NCI-H146 (cell line): ENCODE data around the gene OCLN.
A peak's percentile ranks its signal among the peaks of the same experiment; 100 is the strongest.
"Not testable (repeated sequence)": the region's sequence is repeated elsewhere in the genome, so short reads cannot be mapped to it uniquely, and the experiment has no call there.

Experiments
- DNase-seq: peaks from one replicate; lab custom pipeline; 2025; lab: John Stamatoyannopoulos, UW

The OCLN gene

GRCh38 chr5:69492391-69492922 lies at the start of gene OCLN:
TSS of gene OCLN (plus strand) at chr5:69492790. CDS start at chr5:69504245, 11,455 bp downstream.
- peak; percentile 92 for DNase-seq

DNA sequence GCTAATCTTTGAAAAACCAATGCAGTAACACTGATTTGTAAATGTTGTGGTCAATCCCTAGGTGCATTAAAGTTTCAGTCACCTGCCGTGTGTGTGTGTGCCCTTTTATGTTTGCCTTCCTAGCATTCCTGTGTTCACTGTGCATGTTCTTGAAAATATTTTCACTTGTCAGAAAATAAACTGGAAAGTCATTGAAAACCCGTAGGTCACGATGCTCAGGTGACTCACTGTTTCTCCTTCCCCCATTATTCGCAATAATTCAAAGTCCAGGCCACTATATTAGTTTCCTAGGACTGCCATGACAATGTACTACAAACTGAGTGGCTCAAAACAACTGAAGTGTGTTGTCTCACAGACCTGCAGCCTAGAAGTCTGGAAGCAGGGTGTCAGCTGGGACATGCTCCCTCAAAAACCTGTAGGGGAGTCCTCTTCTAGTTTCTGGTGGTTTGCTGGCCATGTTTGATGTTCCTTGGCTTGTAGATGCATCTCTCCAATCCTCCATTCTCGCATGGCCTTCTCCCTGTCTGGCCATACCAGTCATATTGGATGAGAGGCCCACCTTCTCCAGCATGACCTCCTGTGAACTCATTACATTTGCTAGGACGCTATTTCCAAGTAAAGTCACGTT lies 48.3 kb upstream of the OCLN start:
- no peak for DNase-seq

GRCh38 chr5:69449511-69449910 lies 43.1 kb upstream of the OCLN start:
- DNase-seq: no peak

DNA sequence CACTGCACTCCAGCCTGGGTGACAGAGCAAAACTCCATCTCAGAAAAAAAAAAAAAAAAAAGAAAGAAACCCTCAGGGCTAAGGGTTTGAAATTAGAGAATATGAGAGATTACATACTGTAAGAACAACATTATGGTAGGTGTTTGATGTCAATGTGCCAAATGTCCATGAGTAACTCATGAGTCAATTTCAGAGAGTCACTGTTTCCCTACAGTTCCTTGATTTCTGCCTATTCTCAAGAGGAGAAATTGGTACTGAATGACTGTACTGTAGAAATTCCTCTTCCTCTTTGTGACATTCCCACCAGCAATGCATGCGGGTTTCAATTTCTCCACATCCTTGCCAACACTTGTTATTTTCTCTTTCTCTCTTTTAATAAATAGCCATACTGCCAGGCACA lies 42.5 kb upstream of the OCLN start:
- DNase-seq: no peak

DNA sequence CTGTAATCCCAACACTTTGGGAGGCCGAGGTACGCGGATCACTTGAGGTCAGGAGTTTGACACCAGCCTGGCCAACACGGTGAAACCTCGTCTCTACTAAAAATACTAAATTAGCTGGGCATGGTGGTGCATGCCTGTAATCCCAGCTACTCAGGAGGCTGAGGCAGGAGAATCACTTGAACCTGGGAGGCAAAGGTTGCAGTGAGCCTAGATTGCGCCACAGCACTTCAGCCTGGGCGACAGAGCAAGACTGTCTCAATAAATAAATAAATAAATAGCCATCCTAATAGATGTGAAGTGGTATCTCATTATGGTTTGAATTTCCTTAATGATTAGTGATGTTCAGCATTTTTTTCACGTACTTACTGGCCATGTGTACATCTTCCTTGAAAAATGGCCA lies 42.1 kb upstream of the OCLN start:
- DNase-seq: not testable (repeated sequence)

DNA sequence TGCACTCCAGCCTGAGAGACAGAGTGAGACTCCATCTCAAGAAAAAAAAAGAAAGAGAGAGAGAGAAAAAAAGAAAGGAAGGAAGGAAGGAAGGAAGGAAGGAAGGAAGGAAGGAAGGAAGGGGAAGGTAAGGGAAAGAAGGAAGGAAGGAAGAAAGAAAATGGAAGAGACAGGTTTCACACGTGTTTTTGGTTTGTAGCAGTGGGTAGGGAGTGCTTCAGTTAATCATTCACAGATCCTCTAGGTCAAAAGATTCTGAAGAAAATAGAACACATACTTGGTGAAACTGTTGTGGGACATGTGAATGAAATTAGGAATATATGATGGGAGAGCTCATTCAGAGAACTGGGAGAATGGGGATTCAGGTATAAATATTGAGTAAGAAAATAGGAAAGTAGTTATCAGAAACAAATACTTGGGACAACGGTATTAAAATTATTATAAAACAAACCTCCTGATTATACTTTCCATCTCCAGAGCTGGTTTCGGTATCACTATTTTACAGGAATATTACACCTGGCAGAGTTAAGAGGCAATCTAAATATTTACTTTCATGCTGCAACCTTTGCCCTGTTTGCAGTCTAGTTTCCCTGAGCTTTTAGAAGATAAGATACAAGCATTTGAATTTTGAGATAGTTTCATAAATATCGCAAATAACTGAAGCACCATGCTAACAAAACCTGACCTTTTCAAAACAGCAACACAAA lies 40.5 kb upstream of the OCLN start:
- DNase-seq: peak; percentile 8

DNA sequence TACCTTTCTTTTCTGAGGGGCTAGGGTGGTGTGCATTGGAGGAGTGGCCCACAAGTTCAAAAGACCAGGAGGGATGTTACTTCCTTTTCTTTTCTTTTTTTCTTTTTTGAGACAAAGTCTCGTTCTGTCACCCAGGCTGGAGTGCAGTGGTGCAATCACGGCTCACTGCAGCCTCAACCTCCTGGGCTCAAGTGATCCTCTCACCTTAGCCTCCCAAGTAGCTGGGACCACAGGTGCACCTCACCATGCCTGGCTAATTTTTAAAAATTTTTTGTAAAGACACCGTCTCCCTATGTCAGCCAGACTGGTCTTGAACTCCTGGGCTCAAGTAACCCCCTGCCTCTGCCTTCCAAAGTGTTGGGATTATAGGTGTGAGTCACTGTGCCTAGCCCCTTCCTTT lies 39.1 kb upstream of the OCLN start:
- not testable (repeated sequence) for DNase-seq

DNA sequence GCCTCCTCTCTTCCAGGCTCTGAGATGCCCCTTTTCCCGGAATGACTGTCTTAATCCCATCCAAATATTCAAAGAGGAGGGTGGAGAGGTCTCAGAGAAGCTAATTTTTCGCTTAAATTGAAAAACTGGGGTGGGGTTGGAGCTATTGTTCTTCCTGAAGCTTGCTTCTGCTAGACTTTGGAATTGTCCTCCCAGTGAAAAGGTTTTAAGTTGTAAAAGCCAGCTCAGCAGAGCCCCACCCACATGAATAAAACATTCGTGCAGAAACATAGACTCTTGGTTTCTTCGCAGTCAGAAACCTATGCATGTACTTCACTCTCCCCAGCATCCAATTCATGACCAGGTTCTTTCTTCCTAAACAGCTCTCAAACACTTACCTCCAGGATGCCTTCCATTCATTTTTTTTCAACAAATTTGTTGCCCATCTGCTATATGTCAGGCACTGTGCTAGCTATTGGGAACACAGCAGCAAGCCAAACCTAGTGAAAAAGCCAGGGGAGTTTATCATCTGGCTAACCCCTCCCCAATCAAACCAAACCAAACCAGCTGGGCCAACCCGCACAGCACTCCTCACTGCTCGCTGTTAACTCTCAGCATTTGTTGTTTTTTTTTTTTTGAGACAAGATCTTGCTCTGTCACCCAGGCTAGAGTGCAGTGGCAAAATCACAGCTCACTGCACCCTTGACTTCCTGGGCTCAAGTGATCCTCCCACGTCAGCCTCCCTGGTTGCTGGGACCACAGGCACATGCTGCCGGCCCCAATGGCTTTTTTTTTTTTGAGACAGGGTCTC lies 37.9 kb upstream of the OCLN start:
- no peak for DNase-seq

DNA sequence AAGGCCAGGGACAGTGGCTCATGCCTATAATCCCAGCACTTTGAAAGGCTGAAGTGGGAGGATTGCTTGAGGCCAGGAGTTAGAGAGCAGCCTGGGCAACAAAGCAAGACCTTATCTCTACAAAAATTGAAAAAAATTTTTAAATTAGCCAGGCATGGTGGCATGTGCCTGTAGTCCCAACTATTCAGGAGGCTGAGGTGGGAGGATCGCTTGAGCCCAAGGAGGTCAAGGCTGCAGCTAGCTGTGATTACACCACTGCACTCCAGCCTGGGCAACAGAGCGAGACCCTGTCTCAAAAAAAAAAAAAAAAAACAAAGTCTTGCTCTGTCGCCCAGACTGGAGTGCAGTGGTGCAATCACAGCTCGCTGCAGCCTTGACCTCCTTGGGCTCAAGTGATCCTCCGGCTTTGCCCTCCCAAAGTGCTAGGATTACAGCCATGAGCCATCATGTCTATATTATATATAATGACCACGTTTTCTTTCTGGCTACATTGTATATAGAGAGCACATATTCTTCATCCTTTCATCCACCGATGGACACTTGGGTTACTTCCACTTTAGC lies 37.1 kb upstream of the OCLN start:
- DNase-seq: not testable (repeated sequence)

- DNase-seq: no peak
These were observed 30.4 kb upstream of the OCLN start for GRCh38 chr5:69462170-69462569.

GRCh38 chr5:69466375-69466774 lies 26.2 kb upstream of the OCLN start:
- DNase-seq: not testable (repeated sequence)

DNA sequence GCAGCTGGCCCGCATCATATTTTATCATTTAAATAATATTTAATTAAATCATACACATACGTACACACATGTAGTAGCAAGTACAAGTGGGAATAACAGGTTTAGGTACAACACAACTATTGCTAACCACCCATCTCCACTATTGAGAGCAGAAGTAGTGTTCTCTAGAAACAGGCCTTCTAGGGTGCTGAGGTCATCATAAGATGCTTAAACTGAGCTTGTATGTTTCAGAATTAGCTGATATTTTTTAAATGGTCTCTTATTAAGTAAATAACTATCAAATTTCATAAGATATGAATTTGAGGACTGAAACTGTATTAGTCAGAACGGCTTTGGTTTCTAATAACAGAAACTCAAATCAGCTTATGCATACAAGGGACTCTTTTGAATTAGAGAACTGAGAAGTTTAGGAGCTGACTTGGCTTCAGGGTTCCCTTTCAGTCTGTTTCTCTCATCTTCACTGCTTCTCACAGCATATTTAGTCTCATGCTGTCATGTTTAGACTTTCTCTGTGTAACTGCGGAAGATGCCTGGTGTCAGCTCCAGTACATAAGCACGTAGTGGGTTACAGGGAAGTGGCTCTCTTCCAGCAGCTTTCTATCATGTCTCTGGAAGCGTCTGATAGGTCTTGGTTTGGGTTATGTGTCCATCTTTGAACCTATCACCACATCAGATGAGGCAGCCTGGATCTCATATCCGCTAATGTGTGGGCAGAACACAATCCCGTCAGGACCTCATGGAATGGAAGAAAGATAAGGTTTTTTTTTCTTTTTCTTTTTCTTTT lies 25.0 kb upstream of the OCLN start:
- DNase-seq: no peak

DNA sequence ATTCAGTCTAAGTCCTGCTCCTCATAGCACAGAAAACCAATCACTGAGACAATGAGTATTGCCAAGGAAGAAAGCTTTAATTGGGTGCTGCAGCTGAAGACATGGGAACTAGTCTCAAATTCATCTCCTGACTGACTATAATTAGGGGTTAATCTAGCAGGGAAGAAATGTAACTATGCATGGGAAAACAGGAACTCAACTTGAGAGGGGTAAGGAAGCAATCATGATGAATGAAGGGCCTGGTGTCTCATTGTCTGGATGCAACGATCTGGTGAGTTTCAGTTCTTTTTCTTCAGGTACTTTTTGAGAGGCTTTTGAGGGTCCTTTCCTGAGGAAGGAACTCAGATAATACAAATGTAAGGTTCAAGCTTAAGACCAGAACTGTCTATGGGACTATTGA lies 24.0 kb upstream of the OCLN start:
- DNase-seq: no peak

GRCh38 chr5:69471516-69471915 lies 21.1 kb upstream of the OCLN start:
- DNase-seq: not testable (repeated sequence)

DNA sequence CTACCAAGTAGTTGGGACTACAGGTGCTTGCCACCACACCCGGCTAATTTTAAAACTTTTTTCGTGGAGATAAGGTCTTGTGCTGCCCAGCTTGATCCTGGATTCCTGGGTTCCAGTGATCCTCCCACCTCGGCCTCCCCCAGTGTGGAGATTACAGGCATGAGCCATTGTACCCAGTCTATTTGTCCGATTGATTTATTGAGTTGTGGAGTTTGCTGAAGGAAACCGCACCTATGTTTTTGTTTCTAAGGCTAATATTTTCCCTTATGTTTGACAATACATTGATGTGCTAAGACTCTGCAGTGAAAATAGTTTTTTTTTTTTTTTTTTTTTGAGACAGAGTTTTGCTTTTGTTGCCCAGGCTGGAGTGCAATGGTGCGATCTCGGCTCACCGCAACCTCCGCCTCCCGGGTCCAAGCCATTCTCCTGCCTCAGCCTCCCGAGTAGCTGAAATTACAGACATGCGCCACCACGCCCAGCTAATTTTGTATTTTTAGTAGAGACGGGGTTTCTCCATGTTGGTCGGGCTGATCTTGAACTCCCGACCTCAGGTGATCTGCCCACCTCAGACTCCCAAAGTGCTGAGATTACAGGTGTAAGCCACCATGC lies 20.0 kb upstream of the OCLN start:
- DNase-seq: not testable (repeated sequence)

DNA sequence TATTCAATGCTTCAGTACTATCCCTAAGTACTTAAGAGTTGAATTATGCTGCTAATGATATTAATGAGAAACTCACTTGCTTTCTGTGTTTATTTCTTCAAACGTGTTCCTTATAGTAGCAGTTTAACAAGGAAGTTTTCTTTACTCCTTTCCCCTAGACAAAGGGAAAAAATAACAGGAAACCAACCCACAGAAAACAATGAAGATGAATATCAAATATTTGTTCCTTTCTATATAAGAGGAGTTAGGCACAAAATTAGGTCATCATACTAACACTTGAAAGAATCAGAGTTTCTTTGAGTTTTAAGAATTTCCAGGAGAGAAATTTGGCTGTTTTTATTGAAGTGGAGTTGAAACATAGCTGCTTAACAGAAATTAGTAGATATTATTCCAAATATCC lies 15.4 kb upstream of the OCLN start:
- no peak for DNase-seq

DNA sequence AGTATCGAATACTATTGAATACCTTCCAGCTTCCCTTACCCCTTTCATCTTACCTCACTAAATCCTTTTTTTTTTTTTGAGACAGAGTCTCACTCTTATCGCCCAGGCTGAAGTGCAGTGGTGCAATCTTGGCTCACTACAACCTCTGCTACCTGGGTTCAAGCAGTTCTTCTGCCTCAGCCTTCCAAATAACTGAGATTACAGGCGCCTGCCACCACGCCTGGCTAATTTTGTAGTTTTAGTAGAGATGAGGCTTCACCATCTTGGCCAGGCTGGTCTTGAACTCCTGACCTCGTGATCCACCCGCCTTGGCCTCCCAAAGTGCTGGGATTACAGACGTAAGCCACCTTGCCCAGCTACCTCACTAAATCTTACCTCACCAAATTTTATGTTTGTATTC lies 14.3 kb upstream of the OCLN start:
- DNase-seq: not testable (repeated sequence)

DNA sequence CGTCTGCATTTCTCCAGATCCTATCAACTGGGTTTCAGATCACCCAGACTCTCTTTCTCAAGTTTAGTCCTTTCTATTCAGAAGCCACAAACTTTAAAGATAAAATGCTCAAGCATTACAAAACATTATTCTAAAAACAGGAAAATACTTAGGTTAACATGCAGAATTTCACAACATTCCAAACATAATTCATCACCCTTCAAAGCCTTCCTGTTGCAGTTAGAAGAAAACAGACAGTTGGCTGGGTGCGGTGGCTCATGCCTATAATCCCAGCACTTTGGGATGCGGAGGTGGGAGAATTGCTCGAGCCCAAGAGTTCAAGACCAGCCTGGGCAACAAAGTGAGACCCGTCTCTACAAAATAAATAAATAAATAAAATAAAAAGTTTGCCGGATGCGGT lies 7.7 kb upstream of the OCLN start:
- DNase-seq: no peak

DNA sequence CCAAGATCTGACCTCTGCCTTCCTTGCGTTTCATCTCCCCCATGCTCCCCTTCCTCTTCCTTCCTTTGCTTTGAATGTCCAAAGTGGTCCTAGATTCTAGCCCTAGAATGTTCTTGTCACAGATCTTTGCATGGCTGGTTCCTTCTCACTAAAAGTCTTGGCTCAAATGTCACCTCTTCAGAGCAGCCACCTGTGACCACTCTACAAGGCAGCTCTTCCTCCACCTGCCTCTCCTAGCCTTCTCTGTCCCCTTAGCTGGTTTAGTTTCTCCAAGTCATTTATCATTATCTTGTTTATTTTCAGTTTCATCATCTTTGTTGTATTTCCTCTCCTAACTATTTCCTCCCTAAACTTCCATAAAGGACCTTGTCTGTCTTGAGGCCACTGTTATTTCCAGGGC lies 7.1 kb upstream of the OCLN start:
- no peak for DNase-seq

DNA sequence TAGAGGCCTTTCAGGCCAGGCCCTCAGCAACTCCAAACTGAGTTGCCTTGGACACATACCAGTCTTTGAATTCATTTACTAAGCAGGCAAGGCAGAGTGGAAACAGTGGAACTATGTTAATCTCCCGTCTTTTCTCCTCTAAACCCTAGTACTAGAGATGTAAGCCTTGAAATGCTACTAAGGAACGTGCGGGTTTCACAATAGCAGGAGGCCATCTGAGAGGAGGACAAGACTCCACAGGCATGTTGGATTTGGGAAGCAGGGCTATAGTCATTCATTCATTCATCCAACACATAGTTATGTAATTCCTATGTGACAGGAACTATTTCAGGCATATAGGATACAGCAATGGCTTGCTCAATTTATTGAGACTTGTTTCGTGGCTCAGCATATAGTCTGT lies 3.3 kb upstream of the OCLN start:
- DNase-seq: no peak

DNA sequence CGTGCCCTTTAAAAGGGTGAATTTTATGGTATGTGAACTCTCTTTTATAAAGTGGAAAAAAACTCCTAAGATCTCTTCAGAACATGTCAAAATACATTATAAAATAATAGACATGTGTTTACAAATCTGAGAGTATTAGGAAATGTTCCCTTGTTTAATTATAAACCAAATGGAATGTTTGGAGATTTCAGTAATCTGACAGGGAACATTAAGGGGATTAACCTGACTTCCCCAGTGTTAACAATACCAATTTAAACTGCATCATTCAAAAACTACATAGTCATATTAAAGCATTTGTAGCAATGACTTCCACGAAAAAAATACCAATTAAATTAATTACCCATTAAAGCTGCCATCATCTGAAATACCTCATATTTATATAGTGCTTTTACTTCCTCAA lies 1.6 kb upstream of the OCLN start:
- DNase-seq: no peak
